ENCODE data around the gene AGMAT.
A peak's percentile ranks its signal among the peaks of the same experiment; 100 is the strongest.
"Not testable (repeated sequence)": the region's sequence is repeated elsewhere in the genome, so short reads cannot be mapped to it uniquely, and the experiment has no call there.

Gene AGMAT

GRCh38 chr1:15610167-15610566, 25.3 kb upstream of the AGMAT start:
- DNase-seq = no peak

DNA sequence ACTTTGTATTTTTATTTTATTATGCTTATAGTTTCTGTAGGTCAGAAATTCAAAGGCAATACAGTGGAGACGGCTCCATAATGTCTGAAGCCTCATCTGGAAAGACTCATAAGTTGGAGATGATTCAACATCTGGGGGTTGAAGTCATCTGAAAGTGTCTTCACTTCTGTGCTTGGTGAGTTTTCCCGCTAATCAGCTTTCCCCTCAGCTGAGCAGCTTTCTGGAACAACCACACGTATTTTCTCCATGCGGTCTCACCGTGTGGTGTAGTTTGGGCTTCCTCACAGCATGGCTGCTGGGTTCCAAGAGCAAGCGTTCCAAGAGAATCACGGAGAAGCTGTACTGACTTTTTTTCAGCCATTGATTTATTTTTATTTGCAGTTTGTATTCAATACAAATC, 24.8 kb upstream of the AGMAT start:
- DNase-seq = no peak

GRCh38 chr1:15605398-15606383, 20.8 kb upstream of the AGMAT start:
- DNase-seq = no peak

DNA sequence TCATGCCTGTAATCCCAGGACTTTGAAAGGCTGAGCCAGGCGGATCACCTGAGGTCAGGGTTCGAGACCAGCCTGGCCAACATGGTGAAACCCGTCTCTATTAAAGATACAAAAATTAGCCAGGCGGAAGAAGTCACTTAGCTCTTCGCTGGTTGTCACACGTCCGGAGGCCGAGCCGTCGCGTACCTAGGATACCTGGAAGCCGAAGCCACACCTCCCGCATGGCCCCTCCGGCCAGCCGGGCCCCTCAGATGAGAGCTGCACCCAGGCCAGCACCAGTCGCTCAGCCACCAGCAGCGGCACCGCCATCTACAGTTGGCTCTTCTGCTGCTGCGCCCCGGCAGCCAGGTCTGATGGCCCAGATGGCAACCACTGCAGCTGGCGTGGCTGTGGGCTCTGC, 19.5 kb upstream of the AGMAT start:
- DNase-seq = not testable (repeated sequence)

- not testable (repeated sequence) for DNase-seq
Observed at GRCh38 chr1:15603966-15604282, 19.1 kb upstream of the AGMAT start.

GRCh38 chr1:15603050-15603965, 18.5 kb upstream of the AGMAT start:
- peak; percentile 92 to 94 for DNase-seq

GRCh38 chr1:15598436-15598835, 13.6 kb upstream of the AGMAT start:
- DNase-seq = no peak

DNA sequence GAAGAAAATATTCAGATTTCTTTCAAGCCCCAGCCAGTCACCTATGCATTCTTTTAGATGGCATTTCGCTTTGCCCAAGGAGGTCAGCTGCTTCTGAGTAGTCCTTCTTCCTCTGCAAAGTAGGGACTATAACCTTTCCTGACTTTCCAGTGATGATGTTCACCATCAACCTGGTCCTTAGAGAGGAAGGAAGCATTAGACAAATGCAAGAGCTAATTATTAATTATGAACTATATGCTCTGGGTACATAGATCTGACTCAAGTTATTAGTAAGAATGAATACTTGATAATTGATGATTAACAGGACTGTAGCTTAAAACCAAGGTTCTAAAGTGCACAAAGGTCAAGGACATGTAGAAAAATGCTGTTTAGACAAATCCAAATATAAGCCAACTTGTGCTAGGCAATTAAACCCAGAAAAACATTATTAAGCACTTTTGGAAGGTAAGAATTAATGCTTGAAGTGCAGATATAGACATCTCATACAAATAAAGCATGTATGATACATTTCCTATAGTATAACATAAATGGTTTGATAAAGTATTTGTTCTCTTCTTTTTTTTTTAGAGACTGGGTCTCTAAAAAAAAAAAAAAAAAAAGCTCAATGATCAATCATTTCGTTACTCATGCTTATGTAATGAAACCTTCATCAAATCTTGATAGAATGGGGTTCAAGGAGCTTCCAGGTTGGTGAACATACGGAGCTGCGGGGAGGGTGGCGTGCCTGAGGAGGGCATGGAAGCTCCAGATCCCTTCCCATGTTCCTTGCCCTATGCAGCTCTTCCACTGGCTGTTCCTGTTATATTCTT, 11.2 kb upstream of the AGMAT start:
- no peak for DNase-seq

GRCh38 chr1:15592285-15592684, 7.4 kb upstream of the AGMAT start:
- DNase-seq = no peak

GRCh38 chr1:15583016-15583706, 1.7 kb downstream of the AGMAT start:
- no peak for DNase-seq

- DNase-seq = no peak
Observed at GRCh38 chr1:15579683-15580047, 5.2 kb downstream of the AGMAT start.

DNA sequence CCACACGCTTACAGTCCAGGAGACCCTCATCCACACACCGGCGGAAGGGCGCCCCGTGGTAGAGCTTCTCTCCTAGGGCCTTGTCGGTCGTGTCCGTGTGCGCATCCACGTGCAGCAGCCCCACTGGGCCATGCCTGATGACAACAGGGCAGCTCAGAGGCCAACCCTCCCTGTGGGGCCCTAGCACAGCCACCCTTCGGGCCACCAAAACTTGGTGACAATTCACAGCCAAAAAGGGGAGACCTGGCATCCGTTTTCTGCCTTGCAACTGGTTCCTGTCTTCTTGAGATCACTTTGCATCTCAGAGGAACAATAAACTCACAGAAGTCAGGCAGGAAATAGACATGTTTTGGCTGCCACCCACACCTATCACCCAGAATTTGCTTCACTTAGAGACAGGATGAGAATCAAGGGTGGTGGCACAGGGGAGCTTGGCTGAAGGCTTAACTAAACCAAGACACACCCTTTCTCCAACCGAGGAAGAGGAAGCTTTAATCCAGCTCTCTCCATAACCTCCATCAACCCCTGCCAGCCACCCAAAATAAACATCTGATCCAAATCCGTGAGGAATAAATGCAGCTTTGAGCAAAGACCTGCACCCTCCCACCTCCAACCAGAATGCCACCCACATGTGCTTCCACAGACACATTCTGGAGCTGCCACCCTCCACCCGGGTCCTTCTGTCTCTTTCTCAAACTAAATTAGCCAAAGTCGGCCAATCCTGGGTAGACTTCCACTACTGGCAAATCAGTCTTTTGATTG, 5.7 kb downstream of the AGMAT start:
- no peak for DNase-seq

DNA sequence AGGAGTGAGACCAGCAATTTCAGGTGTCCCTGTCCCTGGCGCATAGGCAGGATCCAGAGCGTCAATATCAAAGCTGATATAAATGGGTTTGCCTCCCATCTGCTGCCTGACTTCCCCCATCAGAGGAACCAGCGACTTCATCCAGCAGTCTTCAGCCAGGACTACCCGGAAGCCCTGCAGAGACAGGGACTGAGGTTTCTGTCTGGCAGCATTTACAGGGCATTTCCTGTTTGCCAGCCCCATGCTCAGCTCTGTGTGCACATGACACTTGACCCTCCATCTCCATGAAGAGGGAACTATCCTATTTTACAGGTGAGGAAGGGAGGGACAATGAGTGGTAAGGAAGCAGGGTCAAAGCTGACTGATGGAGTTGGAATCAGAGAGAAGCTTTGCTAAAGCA, 7.2 kb downstream of the AGMAT start:
- no peak for DNase-seq

DNA sequence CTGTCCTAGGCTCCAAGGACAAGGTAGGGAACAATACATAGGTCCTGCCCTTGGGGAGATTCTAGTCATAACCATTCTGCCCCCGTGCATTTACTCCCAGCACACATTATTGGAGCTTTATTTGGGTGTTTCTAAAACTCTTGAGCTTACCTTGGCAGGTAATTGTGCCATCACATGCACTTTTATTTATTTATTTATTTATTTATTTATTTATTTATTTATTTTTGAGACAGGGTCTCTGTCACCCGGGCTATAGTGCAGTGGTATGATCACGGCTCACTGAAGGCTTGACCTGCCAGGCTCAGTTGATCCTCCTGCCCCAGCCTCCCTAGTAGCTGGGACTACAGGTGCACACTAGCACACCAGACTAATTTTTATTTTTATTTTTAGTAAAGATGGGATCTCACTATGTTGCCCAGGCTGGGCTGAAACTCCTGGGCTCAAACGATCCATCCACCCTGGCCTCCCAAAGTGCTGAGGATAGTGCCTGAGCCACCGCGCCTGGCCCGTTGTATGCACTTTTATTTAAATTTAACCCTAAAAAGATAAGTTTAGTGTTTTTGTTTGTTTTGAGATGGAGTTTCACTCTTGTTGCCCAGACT, 9.2 kb downstream of the AGMAT start:
- DNase-seq = no peak

DNA sequence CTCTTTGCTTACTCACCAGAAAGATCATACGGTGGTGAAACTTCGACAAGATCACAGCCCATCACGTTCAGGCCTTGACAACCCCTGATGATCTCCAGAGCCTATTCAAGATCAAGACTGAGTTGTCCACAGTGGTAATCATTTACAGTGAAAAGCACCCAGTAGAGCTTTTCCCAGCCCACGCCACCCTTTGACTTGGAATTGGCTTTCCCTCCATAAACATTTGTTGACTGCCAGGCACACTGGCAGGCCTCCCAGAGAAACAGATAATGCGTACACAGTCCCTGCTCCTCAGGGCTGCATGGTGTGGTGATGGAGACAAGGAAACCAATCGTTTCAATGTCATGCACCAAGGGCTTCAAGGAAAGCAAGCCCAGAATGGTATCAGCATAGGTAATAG, 10.1 kb downstream of the AGMAT start:
- no peak for DNase-seq

GRCh38 chr1:15573477-15573876, 11.4 kb downstream of the AGMAT start:
- no peak for DNase-seq

DNA sequence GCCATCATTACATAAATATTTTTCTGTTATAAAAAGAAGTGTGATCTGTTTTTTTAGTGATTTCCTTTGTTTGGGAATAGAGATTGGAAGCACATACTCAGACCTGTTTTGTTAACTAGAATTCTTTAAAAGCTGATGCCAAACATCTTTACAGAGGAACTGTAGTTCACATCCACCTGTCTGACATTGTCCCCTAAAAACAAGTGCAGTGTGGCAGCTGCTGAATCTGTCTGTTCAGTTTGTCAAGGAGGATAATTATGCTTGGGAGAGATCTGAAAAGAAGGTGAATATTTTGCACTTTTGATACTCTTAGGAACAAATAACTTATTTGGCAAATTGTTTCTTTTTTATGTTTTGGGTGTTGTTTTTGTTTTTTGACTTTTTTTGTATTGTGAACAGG, 13.6 kb downstream of the AGMAT start:
- no peak for DNase-seq

DNA sequence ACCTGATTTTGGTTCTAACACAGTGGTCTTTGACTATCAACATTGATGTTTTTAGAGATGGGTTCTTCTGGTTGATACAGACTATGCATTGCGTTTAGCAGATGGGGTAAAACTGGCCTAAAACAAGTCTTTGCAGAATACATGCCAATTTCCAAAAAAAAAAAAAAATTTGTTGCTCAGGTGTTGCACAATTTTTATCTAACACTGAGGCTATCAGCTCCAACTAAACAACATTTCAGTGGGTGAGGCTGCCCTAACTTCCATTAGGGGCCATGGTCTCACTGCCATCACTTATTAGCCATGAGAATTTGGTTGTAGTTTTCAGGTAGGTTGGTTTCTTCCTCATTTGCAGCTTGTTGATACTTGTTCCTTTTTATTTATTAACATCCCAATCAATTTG, 14.0 kb downstream of the AGMAT start:
- DNase-seq = no peak

DNA sequence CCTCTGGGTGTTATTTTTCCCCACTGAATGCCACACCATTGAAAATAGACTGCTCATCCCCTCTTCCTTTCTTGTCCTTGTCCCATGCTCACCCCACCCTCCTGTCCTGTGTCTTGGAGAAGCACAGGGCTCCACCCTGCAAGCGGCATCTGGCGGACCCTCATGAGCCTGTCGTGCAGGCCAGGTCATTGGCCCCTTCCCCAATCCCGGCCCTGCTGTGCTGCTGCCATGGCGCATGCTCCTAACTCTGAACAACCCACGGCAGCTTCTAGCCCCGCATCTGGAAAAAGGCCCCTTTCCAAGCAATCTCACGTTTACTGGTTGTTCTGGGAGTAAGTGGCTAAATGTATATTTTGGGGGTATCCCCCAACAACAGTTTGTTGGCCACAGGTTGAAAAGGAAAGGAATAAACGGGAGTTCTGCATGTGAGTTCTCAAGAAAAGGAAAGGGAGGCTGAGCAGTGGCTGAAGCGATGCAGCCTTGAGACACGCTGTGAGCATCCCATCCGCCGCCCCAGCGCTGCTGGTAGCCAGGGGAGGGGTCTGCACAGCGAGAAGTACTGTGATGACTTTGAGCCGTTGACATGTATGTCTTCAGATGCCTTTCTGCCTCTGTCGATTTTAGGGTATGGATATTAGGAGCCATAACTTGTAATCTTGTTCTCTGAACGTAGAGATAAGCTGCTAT, 16.3 kb downstream of the AGMAT start:
- no peak for DNase-seq

GRCh38 chr1:15559189-15559810, 25.6 kb downstream of the AGMAT start:
- DNase-seq = no peak
